GM23338 (cell line): ENCODE data around the gene CCDC121.

Experiments
- CREB1 ChIP-seq: fragments of 250-450 bp; sonication (Bioruptor Pico); IDR thresholded peaks from 2 replicates; pipeline ENCODE4 v1.5.0; 2020; ENCODE audit warnings: low read depth, mild to moderate bottlenecking, moderate library complexity
- EZH2 ChIP-seq: fragments of 200-600 bp; sonication (generic); IDR thresholded peaks from one replicate; pipeline ENCODE4 v1.8.0; 2017; ENCODE audit warnings: antibody characterized with exemption, mild to moderate bottlenecking, low read depth; ENCODE audit not compliant: unreplicated experiment
- ZNF331 ChIP-seq: fragments of 250-450 bp; sonication (Bioruptor Pico); IDR thresholded peaks from 2 replicates; pipeline ENCODE4 v1.5.0; 2020; ENCODE audit warnings: low read depth, mild to moderate bottlenecking, moderate library complexity
- TF ChIP-seq, protein P1 (sequence below): IDR thresholded peaks from one replicate; pipeline ENCODE4 v1.6.1; 2018; ENCODE audit warnings: antibody characterized with exemption; ENCODE audit not compliant: unreplicated experiment
- TF ChIP-seq, protein P2 (sequence below), 2 experiments: fragments of 200-600 bp in 1 of 2; sonication (generic) in 1 of 2; conservative IDR thresholded peaks; 2 replicates each; pipeline versions ENCODE4 v1.5.1 to v1.6.1; 2016 to 2017; ENCODE audit warnings: antibody characterized with exemption in 2 of 2, low read depth in 2 of 2, mild to moderate bottlenecking in 2 of 2, moderate library complexity in 1 of 2

DNA sequence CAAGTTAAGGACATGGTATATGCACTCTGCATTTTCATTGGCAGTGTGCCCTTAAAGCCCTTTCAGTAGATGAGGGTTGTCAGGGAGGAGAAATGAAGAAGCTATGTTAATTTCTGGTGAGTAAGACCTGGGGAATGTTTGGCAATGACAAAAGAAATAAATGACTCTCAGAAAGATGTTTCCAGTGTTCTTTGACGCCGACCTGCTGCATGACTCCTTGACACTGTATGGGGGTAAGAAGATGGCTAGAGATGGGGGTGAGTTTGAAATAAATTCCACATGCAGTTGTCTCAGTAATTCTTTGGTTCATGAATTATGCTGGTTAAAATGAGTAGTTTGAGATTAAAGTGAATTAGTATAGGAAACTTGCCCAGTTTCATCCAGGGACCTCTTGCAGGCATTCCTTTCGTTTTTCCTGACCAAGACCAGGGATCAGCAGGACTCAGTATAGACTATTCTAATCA is 5.9 kb downstream of the CCDC121 start:
- TF ChIP-seq ZNF331 (no peak), CREB1 (CRISPR knock-in tag) (no peak), EZH2 (no peak)
- TF ChIP-seq, protein P1, sequence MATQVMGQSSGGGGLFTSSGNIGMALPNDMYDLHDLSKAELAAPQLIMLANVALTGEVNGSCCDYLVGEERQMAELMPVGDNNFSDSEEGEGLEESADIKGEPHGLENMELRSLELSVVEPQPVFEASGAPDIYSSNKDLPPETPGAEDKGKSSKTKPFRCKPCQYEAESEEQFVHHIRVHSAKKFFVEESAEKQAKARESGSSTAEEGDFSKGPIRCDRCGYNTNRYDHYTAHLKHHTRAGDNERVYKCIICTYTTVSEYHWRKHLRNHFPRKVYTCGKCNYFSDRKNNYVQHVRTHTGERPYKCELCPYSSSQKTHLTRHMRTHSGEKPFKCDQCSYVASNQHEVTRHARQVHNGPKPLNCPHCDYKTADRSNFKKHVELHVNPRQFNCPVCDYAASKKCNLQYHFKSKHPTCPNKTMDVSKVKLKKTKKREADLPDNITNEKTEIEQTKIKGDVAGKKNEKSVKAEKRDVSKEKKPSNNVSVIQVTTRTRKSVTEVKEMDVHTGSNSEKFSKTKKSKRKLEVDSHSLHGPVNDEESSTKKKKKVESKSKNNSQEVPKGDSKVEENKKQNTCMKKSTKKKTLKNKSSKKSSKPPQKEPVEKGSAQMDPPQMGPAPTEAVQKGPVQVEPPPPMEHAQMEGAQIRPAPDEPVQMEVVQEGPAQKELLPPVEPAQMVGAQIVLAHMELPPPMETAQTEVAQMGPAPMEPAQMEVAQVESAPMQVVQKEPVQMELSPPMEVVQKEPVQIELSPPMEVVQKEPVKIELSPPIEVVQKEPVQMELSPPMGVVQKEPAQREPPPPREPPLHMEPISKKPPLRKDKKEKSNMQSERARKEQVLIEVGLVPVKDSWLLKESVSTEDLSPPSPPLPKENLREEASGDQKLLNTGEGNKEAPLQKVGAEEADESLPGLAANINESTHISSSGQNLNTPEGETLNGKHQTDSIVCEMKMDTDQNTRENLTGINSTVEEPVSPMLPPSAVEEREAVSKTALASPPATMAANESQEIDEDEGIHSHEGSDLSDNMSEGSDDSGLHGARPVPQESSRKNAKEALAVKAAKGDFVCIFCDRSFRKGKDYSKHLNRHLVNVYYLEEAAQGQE = no peak
- TF ChIP-seq, protein P2, sequence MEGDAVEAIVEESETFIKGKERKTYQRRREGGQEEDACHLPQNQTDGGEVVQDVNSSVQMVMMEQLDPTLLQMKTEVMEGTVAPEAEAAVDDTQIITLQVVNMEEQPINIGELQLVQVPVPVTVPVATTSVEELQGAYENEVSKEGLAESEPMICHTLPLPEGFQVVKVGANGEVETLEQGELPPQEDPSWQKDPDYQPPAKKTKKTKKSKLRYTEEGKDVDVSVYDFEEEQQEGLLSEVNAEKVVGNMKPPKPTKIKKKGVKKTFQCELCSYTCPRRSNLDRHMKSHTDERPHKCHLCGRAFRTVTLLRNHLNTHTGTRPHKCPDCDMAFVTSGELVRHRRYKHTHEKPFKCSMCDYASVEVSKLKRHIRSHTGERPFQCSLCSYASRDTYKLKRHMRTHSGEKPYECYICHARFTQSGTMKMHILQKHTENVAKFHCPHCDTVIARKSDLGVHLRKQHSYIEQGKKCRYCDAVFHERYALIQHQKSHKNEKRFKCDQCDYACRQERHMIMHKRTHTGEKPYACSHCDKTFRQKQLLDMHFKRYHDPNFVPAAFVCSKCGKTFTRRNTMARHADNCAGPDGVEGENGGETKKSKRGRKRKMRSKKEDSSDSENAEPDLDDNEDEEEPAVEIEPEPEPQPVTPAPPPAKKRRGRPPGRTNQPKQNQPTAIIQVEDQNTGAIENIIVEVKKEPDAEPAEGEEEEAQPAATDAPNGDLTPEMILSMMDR (conservative IDR thresholded peaks at IDR 0.05; ENCODE audit: low read depth in 2 of 2) = no peak
